Measurements from ENCODE around the gene PITPNM3.
"Not testable (repeated sequence)": the region's sequence is repeated elsewhere in the genome, so short reads cannot be mapped to it uniquely, and the experiment has no call there.

The PITPNM3 gene

DNA sequence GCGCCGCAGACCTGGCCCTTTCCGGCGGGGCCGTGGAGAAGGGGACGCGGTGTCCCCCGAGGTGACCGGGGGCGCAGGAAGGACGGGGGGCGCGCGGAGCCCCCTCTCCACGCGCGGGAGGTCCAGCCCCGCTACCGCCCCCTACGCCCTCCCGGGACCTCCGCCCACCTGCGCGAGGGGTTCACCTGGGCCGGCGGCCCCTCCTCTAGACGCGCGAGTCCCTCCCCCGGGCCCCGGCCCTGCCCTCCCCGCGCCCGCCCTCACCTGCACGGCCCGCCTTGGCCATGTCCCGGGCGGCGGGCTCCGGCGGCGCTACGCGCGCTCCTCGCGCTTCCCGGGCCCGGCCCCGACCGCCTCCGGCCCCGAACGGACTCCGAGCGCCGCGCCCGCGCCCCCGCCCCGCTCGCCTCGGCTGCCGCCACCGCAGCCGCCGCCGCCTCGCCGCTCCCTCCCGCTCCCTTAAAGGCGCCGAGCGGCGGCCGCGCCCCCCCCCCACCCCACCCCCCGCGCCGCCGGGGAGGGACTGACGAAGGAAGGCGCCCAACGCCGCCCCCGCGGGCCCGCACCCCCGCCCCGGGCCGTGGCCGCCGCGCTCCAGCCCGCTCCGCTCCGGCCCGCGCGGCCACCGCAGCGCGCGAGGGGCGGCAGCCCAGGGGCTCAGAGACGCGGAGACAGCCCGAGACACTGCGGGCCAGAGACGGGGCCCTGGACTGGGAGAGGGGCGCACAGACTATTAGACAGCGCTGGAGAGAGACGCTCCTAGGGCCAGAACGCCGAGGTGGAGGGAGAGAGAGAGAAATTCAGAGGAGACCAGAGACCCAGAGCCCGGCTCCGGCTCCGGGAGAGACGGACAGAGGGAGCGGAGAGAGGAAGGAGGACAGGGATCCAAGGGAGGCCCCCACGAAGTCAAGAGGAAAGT, at the start of gene PITPNM3:
Gene PITPNM3 (minus strand): TSS at position 435 of the 919 bp plus-strand sequence. CDS start 149 bp downstream, at position 286.
- no peak for DNase-seq

DNA sequence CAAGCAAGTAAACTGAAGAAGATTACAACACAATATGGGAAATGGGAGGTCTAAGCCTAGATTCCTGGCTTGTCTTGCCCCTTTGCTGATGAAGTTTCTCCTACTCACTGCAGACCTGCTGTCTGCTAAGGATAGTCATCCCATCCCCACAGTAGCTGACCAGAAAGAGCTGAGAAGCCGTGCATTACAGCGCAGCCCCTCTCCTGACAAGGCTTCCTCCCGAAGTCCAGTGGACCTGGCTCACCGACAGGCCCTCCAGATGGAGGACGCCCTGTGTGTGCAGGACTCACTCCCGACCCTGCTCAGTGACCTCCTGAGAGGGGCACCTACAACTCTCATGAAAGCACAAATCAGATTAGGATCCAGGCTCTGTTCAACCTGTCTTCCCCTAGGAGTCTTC, 48.8 kb upstream of the PITPNM3 start:
- DNase-seq, result no peak

DNA sequence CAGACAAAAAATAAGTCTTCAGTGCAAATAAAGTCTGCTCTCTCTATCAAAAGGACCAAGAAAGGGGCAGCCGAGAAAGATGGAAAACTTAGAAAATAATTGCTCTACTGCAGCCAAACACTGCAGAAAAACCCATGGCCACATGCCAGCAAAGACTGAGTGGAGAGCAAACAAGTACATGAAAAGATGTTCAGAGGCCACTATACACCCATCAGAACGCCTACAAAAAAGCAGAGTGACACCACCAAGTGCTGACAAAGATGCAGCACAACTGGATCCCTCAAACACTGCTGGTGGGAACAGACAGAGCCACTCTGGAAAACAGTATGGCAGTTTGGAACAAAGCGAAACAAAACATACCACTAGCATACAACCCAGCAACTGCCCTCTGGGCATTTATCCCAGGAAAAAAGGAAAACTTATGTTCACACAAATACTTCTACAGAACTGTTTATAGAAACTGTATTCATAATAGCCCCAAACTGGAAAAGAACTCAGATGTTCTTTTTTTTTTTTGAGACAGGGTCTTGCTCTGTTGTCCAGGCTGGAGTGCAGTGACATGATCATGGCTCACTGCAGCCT, 47.5 kb upstream of the PITPNM3 start:
- DNase-seq, result no peak

DNA sequence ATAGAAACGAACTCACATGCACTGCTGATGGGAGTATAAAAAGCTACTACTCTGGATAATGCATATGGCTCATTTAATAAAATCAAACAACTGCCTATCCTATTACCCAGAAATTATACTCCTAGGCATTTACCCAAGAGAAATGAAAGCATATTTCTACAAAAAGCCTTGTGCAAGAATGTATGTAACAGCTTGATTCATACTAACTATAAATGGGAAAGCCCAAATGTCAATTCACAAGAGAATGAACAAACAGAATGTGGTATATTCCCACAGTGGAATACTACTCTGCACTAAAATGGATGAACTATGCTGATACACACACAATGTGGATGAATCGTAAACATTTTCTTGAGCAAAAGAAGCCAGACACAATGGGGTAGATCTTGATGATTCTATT, 45.8 kb upstream of the PITPNM3 start:
- DNase-seq, result no peak

DNA sequence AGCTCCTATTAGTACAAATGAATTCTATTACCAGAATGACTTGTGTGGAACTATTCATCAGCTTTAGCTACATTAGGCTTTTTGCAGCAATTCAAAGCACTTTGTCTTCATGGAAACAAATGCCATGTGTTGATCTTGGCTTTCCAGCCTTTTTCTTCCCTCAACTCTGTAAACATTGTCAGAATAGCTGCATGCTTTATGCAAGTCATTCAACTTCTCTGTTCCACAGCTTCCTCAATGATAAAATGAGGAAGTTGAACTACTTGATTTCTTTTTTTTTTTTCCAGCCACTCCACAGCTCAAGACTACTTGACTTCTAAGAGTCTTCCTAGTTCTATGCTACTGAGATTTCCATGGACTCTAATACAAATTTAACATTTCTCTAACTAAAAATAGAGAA, 43.0 kb upstream of the PITPNM3 start:
- DNase-seq, result no peak

DNA sequence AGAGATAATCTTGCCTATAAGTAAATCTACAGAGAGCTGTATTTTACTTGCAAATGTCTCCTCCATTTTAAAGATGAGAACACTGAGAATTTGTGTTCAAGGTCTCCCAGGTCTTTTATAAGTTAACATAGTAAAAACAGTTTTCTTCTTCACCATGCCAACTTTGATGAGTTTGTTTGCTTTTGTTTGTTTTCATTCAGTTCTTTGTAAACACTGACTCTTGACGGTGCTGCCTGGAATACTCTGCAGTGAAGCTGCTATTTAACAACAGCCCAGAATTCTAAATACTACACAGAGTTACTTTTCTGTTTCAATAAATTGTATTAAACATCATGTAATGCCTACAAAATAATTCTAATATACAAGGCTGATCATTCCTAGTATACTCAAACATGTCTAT, 41.4 kb upstream of the PITPNM3 start:
- no peak for DNase-seq

DNA sequence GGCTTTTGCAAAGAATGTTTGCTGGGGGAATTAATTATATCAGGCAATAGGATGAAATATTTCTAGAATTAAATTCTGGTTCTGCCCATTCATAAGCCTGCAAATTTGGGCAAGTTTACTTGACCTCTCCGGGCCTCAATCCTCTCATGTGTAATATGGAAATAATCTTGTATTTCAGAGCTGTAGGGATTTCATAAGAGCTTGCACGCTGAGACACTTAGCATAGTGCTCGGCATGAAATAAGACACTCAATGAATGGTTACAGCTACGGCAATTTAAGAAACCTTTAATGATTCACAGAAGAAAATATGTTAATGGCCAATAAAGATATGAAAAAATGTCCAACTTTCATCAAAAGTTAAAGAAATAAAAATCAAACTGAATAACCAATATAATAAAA, 40.6 kb upstream of the PITPNM3 start:
- DNase-seq, result no peak

DNA sequence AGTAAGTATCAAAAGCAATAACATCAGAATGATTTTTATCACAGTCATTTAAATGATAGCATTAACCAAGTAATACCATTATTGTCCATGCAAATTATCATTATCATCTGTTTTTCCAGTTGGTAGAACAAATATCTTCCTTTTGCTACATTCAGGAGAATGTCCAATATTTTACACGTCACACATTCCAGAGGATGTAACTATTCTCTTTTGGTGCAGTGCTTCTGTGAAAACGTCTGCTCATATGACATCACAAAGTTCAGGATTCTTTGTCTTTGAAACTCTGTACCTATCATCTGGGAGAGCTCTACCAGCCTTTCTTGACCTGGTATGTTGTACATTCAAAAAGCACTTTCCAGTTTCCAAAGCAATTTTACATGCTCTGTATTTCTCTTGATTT, 40.2 kb upstream of the PITPNM3 start:
- no peak for DNase-seq

DNA sequence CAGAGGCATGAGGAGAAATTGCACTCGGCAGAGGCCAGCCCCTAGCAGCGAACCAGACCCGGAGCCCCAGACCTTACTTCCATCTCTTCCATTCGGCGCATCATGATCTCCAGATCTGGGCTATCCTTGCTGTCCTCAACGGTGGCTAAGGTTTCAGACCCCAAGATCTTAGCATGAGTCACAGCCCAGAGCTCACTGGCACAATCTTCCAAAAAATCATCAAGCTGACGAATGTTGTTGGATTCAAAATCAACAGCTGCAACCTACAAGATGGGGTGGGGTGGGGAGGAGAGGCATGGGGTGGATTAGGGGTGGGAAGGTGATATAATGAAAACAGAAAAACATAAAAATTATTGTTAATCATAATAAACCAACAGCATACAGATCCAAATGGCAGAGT, 39.7 kb upstream of the PITPNM3 start:
- DNase-seq, result no peak

DNA sequence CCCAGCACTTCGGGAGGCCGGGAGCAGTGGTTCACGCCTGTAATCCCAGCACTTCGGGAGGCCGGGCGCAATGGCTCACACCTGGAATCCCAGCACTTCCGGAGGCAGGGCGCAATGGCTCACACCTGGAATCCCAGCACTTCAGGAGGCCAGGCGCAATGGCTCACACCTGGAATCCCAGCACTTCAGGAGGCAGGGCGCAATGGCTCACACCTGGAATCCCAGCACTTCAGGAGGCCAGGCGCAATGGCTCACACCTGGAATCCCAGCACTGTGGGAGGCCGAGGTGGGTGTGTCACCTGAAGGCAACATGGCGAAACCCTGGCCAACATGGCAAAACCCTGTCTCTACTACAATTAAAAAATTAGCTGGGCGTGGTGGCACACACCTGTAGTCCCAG, 37.0 kb upstream of the PITPNM3 start:
- not testable (repeated sequence) for DNase-seq

DNA sequence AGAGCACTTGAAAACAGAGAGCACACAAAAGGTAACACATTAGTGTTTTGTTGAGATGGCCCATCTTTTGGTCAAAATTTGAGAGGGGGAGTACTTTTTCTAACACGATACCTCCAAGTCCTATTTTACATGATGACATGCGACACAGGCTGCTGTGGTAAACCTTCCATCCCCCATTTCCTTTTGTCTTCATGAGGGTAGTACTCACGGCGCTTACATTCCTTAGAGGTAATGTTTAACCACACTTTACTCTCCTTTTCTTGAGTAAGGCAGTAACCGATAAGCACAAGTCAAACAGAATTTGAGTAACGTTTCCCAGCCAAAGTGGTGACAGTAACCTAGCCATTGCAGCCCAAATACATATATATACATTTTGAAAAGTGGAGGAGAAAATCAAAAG, 35.8 kb upstream of the PITPNM3 start:
- no peak for DNase-seq

DNA sequence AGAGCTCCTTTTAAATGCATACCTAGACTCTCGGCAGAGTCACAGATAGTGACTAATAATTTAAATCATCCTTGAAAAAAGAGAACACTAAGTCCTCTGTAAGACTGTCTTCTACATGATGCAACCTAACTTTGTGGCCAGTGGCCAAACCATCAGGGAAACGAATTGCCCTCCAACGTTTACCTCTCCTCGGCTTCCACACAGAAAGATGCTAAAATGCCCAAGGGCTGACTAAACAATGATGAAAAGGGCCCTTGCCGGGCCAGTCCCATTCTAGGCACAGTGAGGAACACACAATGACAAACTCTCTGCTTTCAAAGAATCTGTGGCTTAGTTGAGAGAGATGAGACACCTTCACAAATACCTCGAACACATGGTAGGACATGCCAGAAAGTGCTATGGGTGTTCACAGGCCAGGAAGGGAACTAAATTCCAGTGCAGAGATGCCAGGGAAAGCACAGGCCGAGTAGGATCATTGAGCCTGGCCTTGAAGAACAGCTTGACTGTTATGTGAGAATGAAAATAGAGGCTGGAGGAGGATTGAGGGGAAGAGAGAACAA, 35.3 kb upstream of the PITPNM3 start:
- no peak for DNase-seq

DNA sequence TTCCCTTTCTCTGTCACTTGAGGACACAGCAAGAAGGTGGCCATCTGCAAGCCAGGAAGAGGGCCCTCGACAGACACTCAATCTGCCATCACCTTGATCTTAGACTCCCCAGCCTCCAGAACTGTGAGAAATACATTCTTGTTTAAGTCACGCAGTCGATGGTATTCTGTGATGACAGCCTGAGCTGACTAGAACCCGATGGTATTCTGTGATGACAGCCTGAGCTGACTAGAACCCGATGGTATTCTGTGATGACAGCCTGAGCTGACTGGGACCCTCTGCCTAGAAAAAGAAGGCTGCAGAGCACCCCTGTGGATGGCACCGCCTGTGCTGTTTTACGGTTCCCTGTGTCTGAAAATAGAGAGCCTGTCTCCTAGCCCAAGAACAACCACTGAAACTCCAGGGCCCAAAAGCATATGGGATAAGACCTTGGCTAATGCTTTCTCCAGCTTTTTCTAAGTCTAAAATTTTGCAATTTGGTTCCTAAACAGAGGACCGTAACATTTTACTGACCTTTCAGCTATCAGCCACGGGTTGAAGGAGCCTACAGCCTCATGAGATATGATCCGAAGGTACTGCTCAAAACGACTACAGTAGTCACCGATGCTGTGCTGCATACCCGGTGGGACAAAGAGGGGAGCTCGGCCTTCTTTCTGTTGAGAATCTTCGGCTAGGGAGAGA, 33.1 kb upstream of the PITPNM3 start:
- DNase-seq, result no peak

DNA sequence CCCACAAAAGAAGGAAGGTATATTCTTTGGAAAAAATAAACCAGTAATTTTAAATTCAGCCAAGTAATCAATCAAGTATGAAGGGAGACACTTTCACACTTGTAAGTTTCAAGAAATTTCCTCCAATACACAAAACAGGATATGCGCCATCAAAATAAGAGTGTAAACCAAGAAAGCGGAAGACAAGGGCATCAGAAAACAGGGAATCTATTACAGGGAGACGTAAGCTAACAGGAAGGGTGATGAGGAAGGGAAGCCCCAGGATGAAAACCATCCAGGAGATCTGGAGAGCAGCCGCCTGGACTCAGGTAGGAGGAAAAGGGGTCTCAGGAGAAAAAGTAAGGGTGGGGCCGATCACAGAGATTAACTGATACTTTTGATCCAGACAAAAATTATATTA, 31.8 kb upstream of the PITPNM3 start:
- no peak for DNase-seq

DNA sequence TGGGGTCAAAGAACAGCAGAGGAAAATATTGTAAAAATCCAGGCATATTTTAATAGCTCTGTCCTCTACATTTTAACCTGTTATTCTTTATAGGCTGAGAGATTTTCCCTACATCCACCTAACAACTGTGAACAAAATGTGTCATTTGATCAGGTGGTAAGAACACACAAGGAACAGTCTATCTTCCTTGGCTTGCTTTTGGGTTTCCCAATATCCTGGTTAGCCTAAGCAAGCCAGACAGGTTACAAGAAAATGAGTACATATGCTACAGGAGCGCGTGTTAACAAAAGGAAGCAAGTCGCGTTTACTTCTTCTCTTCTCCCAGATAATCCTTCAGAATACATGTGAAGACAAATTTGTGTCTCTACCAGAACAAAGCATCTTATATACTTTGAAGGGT, 31.0 kb upstream of the PITPNM3 start:
- DNase-seq, result no peak

DNA sequence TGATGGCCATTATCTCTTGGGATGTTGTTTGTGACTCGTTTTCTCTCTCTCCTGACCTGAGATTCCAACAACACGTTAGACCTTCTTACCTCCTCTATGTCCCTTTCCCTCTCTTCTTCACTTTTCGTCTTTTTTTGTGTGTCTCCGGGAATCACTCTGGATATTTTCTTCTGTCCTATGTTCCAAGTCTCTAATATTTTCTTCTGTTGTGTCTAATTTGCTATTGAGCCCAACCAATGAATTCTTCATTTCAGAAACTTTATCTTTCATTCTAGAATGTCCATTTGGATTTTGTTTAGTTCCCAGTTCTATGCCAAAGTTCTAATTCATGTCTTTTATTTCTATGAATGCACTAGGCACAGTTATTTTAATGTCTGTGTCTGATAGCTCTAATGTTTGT, 27.1 kb upstream of the PITPNM3 start:
- no peak for DNase-seq

DNA sequence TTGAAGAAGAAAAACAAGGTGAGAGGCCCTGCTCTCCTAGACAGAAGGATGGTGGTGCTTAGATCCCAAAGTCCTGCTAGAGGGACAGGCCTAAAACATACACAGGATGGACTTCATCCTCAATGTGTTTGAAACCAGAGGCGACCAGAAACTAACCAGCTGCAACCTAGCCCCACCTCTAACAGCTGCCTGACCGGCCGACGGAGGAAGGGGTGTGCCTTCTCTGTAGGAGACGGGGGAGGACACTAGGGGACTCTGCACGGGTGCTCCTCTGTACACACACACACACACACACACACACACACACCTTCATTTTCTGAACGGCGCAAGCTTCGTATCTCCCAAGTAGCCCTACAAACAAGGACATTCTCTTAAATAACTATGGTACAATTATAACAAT, 24.3 kb upstream of the PITPNM3 start:
- no peak for DNase-seq

DNA sequence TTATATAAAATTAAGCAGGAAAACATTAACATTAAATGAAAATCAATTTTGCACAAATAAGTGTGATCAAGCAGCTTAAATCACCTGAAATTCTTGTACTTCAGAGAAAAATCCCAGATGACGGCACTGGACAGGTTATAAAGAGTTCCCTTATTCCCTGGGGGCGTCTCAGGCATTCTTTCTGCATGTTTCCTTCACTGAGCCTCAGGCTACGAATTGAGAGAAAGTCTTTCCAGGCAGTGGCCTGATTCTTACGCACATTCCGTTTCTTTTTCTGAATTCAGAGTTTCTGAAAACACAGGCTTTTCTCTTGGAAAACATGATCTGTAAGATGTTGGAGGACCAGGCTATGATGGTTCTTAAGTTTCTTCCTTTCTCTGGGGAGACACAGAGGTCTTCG, 22.1 kb upstream of the PITPNM3 start:
- no peak for DNase-seq

DNA sequence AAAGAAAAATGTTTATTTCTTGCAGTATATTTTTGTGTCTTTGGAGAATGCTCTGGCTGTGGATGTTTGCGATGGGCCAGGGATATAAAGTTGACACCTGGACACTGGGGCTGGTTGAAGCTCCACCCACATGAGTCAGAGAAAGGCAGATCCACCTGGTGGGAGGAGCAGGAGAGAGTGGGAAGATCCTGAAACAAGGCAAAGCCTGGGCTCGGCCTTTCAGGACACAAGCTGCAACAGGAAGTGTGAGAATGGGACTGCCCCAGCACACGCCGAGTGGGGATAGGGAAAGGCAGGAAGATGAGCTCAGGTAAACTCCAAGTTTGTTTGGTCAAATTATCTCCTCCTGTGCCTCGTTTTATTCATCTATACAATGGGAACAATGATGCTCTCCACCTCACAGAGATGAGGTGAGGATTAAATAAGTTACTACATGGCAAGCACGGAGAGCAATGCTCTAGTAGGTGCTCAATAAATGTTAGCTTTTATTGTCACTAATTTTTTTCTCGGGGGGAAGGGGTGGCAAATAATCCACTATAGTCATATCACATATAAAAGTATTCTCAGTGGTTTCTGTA, 21.4 kb upstream of the PITPNM3 start:
- no peak for DNase-seq

DNA sequence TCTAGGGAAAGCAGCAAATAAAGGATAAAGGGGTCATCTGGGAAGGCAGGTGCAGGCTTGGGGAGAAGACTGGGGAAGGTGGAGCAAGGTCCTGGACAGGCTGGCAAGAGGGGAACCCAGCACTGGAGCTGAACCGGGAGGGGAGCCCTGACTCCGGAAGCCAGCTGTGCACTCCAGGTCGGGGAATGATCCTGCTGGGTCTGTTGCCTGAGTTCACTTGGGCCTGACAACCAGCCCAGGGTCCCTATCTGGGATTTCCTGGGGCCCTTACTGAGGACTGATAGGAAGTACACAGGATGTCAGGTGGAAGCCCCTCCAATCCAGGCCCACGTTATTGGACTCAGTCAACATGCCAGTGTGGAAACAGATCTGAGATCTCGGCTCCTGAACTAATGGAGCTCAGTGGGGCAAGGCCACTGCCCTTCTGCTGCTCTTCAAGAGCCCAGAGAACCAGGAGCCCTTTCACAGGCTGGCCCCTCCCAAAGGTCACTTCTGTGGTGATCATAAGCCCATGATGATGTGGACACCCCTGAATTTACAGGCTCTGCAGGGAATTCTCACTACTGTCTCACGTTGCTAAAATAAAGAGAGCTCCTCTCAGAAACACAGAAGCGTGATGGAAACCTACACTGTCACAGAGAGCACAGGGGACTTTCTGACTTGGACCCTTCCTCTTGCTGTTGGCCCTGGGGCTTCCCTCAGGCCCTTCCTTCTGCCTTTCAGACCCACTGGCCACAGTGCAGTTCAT, 19.9 kb upstream of the PITPNM3 start:
- no peak for DNase-seq

DNA sequence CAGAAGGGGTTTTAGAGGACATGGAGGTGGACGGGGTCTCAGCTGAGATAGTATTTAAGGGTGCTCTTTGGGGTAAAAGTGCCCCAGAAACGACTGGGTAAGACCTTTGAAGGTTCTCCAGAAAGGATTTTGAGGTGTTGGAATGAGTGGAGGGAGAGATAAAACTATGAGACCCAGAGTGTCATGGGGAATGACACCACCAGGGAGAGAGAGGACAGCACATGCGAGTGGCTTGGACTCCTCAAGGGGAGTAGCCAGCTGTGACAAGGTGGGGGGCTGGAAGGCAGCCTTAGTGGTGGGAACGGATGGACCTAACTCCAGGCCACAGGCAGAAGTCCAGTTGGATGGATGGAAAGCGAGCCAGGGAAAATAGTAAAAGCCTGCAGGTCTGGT, 19.2 kb upstream of the PITPNM3 start:
- no peak for DNase-seq
